GM12878 (cell line): ENCODE measurements around the gene VPS18. TPM values are rescaled to one million over a fixed set of nuclear protein-coding genes. Genes with fewer than 3 reads are reported as not detected.

ENCODE experiments used
- CREM ChIP-seq: IDR thresholded peaks from 2 replicates; pipeline ENCODE4 v1.6.1; 2014; ENCODE audit warnings: antibody characterized with exemption, low read depth
- ELK1 ChIP-seq: IDR thresholded peaks from 2 replicates; pipeline ENCODE4 v1.6.1; 2012; ENCODE audit warnings: low read depth, low read length, improper control_type of control experiment
- FOXK2 ChIP-seq: fragments of 450-650 bp; IDR thresholded peaks from 2 replicates; pipeline ENCODE4 v1.6.1; 2017; ENCODE audit warnings: mild to moderate bottlenecking, moderate library complexity
- KLF5 ChIP-seq: fragments of 450-650 bp; IDR thresholded peaks from 2 replicates; pipeline ENCODE4 v1.6.1; 2014; ENCODE audit warnings: mild to moderate bottlenecking; ENCODE audit not compliant: partially characterized antibody
- LARP7 ChIP-seq: fragments of 450-650 bp; IDR thresholded peaks from 2 replicates; pipeline ENCODE4 v1.6.1; 2017; ENCODE audit warnings: mild to moderate bottlenecking
- MAX ChIP-seq: IDR thresholded peaks from 2 replicates; pipeline ENCODE4 v1.6.1; 2012; ENCODE audit warnings: low read depth, low read length, improper control_type of control experiment
- MXI1 ChIP-seq: fragments of 150-350 bp; IDR thresholded peaks from 2 replicates; pipeline ENCODE4 v1.6.1; 2011; ENCODE audit warnings: low read depth, mild to moderate bottlenecking, inconsistent platforms, low read length, improper control_type of control experiment
- POLR2A ChIP-seq: IDR thresholded peaks from 2 replicates; pipeline ENCODE4 v1.6.1; 2011; ENCODE audit warnings: low read depth, mild to moderate bottlenecking, low read length
- POLR2AphosphoS2 ChIP-seq: IDR thresholded peaks from 2 replicates; pipeline ENCODE4 v1.6.1; 2011; ENCODE audit warnings: low read depth, mild to moderate bottlenecking, low read length, improper control_type of control experiment, moderate library complexity
- SKIL ChIP-seq: fragments of 450-650 bp; IDR thresholded peaks from 2 replicates; pipeline ENCODE4 v1.6.1; 2017; ENCODE audit warnings: mild to moderate bottlenecking, low read depth, inconsistent platforms; ENCODE audit not compliant: poor library complexity, severe bottlenecking
- SMC3 ChIP-seq: IDR thresholded peaks from 2 replicates; pipeline ENCODE4 v1.6.1; 2011; ENCODE audit warnings: low read length, improper control_type of control experiment, borderline replicate concordance
- STAT1 ChIP-seq: fragments of 450-650 bp; conservative IDR thresholded peaks from 2 replicates; pipeline ENCODE4 v1.6.1; 2014; ENCODE audit warnings: antibody characterized with exemption, mild to moderate bottlenecking
- TBL1XR1 ChIP-seq: IDR thresholded peaks from 2 replicates; pipeline ENCODE4 v1.6.1; 2012; ENCODE audit warnings: low read depth, low read length, improper control_type of control experiment
- ZBTB4 ChIP-seq: fragments of 450-650 bp; formaldehyde crosslinking; IDR thresholded peaks from 2 replicates; pipeline ENCODE4 v1.4.0; 2022; ENCODE audit warnings: mild to moderate bottlenecking, moderate library complexity
- ZBTB40 ChIP-seq: fragments of 450-650 bp; IDR thresholded peaks from 2 replicates; pipeline ENCODE4 v1.6.1; 2016; ENCODE audit warnings: mild to moderate bottlenecking, moderate library complexity, borderline replicate concordance
- ZZZ3 ChIP-seq: IDR thresholded peaks from 2 replicates; pipeline ENCODE4 v1.6.1; 2011; ENCODE audit warnings: low read depth; ENCODE audit not compliant: control insufficient read depth, insufficient read length
- polyA plus RNA-seq, 11 experiments: library from polyadenylated mRNA; depleted of rRNA in 4 of 11; unstranded in 6 of 11; stranded (reverse) in 5 of 11; fragments of >200 nt; fragmentation: Nextera tagmentation in 4 of 11; fragmentation: Illumina TruSeq in 1 of 11; extraction: Ambion mirVana in 4 of 11; extraction: Trizol in 1 of 11; gene quantifications; 1 replicate in 1 of 11; 2 replicates in 10 of 11; pipeline versions ENCODE4 v1.2.1 to v1.2.3, GENCODE V29; 2011 to 2016; ENCODE audit warnings: inconsistent platforms in 2 of 11, missing spikeins in 2 of 11, low read depth in 1 of 11
- total RNA-seq, 4 experiments: library from RNA; depleted of rRNA in 3 of 4; stranded (reverse); fragments of >200 nt in 3 of 4; fragmentation: Illumina TruSeq in 1 of 4; extraction: Trizol in 1 of 4; gene quantifications; 2 replicates each; pipeline versions ENCODE4 v1.2.1 to v1.2.3, GENCODE V29; 2013 to 2021

Gene VPS18
- total and polyA plus RNA-seq, 10 of the 15 experiments (the other 5 are each of a cell fraction or from before 2014, with no cell fraction given): 0.71 to 20.4 (median 10.6) TPM

GRCh38 chr15:40873694-40874561 is 20.3 kb upstream of the VPS18 start, which contains the start of gene RHOV (continued):
- TF ChIP-seq ZBTB4 (CRISPR knock-in tag): no peak
- TF ChIP-seq STAT1: no peak
- no peak for TF ChIP-seq KLF5
- peak; percentile 91; the same call in 1 of the 2 replicates for TF ChIP-seq POLR2AphosphoS2
- no peak for TF ChIP-seq SKIL
- TF ChIP-seq CREM: no peak
- peak; percentile 90 for TF ChIP-seq POLR2A
- no peak for TF ChIP-seq FOXK2
- peak; percentile 78; the same call in 1 of the 2 replicates for TF ChIP-seq LARP7
- no peak for TF ChIP-seq TBL1XR1
- TF ChIP-seq MAX: no peak; the same call in none of the 2 replicates
- TF ChIP-seq ZZZ3: no peak
- no peak; the same call in 1 of the 2 replicates for TF ChIP-seq SMC3
- no peak for TF ChIP-seq ELK1
- peak; percentile 32; the same call in 1 of the 2 replicates for TF ChIP-seq MXI1
- TF ChIP-seq ZBTB40: no peak
